Measurements from ENCODE around the gene ZSCAN18. TPM values are rescaled to one million over a fixed set of nuclear protein-coding genes. Genes with fewer than 3 reads are reported as not detected.
A peak's percentile ranks its signal among the peaks of the same experiment; 100 is the strongest.

ZSCAN18 gene
- total RNA-seq, 1 donor from 2014 or later, result 76.1 TPM

GRCh38 chr19:58056861-58057260, 41.2 kb downstream of the ZSCAN18 start:
- Histone ChIP-seq H3K9me3 (replicated peaks) (peaks cover 24% of the 10 kb centered on the region), H3K27me3 (ENCODE audit: low read depth) (no peaks in the 10 kb centered on the region), H3K27ac (replicated peaks) (no peak overlapping the region), H3K4me3 (no peak overlapping the region), H3K36me3 (no peaks in the 10 kb centered on the region), H3K4me1 (peaks cover 27% of the 10 kb centered on the region)
- intact Hi-C loops (cut with micrococcal nuclease), result no loop called here
- no peak for TF ChIP-seq CTCF (IDR thresholded peaks at IDR 0.05; ENCODE audit: borderline replicate concordance)
- no peak for DNase-seq

- no peaks in the 10 kb centered on the region for H3K27me3 ChIP-seq (ENCODE audit: low read depth)
- no peak overlapping the region for H3K4me3 ChIP-seq
- H3K27ac ChIP-seq (replicated peaks), result no peak overlapping the region
- no peak for TF ChIP-seq CTCF (IDR thresholded peaks at IDR 0.05; ENCODE audit: borderline replicate concordance)
- intact Hi-C loops (cut with micrococcal nuclease), result no loop called here
- H3K4me1 ChIP-seq, result peaks cover 27% of the 10 kb centered on the region
- peaks cover 30% of the 10 kb centered on the region for H3K9me3 ChIP-seq (replicated peaks)
- no peak for DNase-seq
- H3K36me3 ChIP-seq, result no peaks in the 10 kb centered on the region
Observed at GRCh38 chr19:58056261-58056660, 41.8 kb downstream of the ZSCAN18 start.

GRCh38 chr19:58054901-58055874, 42.8 kb downstream of the ZSCAN18 start:
- Histone ChIP-seq H3K9me3 (replicated peaks) (peaks cover 35% of the 10 kb centered on the region), H3K4me1 (peaks cover 24% of the 10 kb centered on the region), H3K27ac (replicated peaks) (peak overlapping the region; percentile 87), H3K27me3 (ENCODE audit: low read depth) (no peaks in the 10 kb centered on the region), H3K36me3 (no peaks in the 10 kb centered on the region), H3K4me3 (peak overlapping the region; percentile 67)
- peak; percentile 51 for DNase-seq
- peak; percentile 44 for TF ChIP-seq CTCF (IDR thresholded peaks at IDR 0.05; ENCODE audit: borderline replicate concordance)
- intact Hi-C loops (cut with micrococcal nuclease), result no loop called here

GRCh38 chr19:58053480-58054156, 44.4 kb downstream of the ZSCAN18 start:
- Histone ChIP-seq H3K36me3 (no peaks in the 10 kb centered on the region), H3K9me3 (replicated peaks) (peaks cover 49% of the 10 kb centered on the region), H3K4me3 (no peak overlapping the region), H3K4me1 (peaks cover 11% of the 10 kb centered on the region), H3K27ac (replicated peaks) (no peak overlapping the region), H3K27me3 (ENCODE audit: low read depth) (no peaks in the 10 kb centered on the region)
- TF ChIP-seq CTCF (IDR thresholded peaks at IDR 0.05; ENCODE audit: borderline replicate concordance), result no peak
- DNase-seq, result no peak
- intact Hi-C loops (cut with micrococcal nuclease), result no loop called here

GRCh38 chr19:58052256-58052655, 45.8 kb downstream of the ZSCAN18 start:
- Histone ChIP-seq H3K9me3 (replicated peaks) (peaks cover 51% of the 10 kb centered on the region), H3K36me3 (no peaks in the 10 kb centered on the region), H3K4me1 (peaks cover 6% of the 10 kb centered on the region), H3K27me3 (ENCODE audit: low read depth) (no peaks in the 10 kb centered on the region), H3K4me3 (no peak overlapping the region), H3K27ac (replicated peaks) (no peak overlapping the region)
- TF ChIP-seq CTCF (IDR thresholded peaks at IDR 0.05; ENCODE audit: borderline replicate concordance), result no peak
- intact Hi-C loops (cut with micrococcal nuclease), result no loop called here
- no peak for DNase-seq

Data from left ventricle myocardium inferior (tissue), 1 donor.